HG03066 (cell line): Measurements from ENCODE around the gene PPP2CA.
"Not testable (repeated sequence)": the region's sequence is repeated elsewhere in the genome, so short reads cannot be mapped to it uniquely, and the experiment has no call there.

Experiments used
- ATAC-seq: cut with Tn5 transposase; IDR thresholded peaks from one replicate; pipeline ENCODE4 v1.9.1; 2021; ENCODE audit warnings: low read depth; ENCODE audit not compliant: unreplicated experiment

Gene PPP2CA

GRCh38 chr5:134245692-134246091 is 19.8 kb upstream of the PPP2CA start:
- ATAC-seq = no peak

GRCh38 chr5:134245101-134245604 is 19.3 kb upstream of the PPP2CA start:
- ATAC-seq = no peak

- no peak for ATAC-seq
These were observed 16.3 kb upstream of the PPP2CA start for GRCh38 chr5:134242146-134242545.

- no peak for ATAC-seq
These were observed 14.6 kb upstream of the PPP2CA start for GRCh38 chr5:134240421-134240962.

- no peak for ATAC-seq
These were observed 10.9 kb upstream of the PPP2CA start for GRCh38 chr5:134236820-134237219.

- no peak for ATAC-seq
These were observed 10.4 kb upstream of the PPP2CA start for GRCh38 chr5:134236318-134236717.

GRCh38 chr5:134228624-134229023 is 2.8 kb upstream of the PPP2CA start:
- no peak for ATAC-seq

- no peak for ATAC-seq
These were observed 1.9 kb upstream of the PPP2CA start for GRCh38 chr5:134227776-134228175.

GRCh38 chr5:134227259-134227658 is 1.4 kb upstream of the PPP2CA start:
- no peak for ATAC-seq

GRCh38 chr5:134226441-134227192 is 744 bp upstream of the PPP2CA start:
- peak; percentile 28 for ATAC-seq

- ATAC-seq = peak; percentile 25
These were observed 739 bp downstream of the PPP2CA start for GRCh38 chr5:134224888-134225779.

GRCh38 chr5:134223406-134224248 is 2.2 kb downstream of the PPP2CA start:
- ATAC-seq = no peak

- ATAC-seq = not testable (repeated sequence)
These were observed 4.2 kb downstream of the PPP2CA start for GRCh38 chr5:134221690-134222089.

- ATAC-seq = no peak
These were observed 10.1 kb downstream of the PPP2CA start for GRCh38 chr5:134215757-134216156.

GRCh38 chr5:134211263-134212031 is 14.4 kb downstream of the PPP2CA start:
- ATAC-seq = not testable (repeated sequence)

GRCh38 chr5:134209477-134210245 is 16.2 kb downstream of the PPP2CA start:
- no peak for ATAC-seq

- ATAC-seq = no peak
These were observed 18.2 kb downstream of the PPP2CA start for GRCh38 chr5:134207696-134208095.

GRCh38 chr5:134206627-134207160 is 19.2 kb downstream of the PPP2CA start:
- no peak for ATAC-seq

GRCh38 chr5:134204575-134204974 is 21.3 kb downstream of the PPP2CA start:
- no peak for ATAC-seq
